T-helper 9 cell (primary cell): ENCODE results near the gene FHL1.
"Not testable (repeated sequence)": the region's sequence is repeated elsewhere in the genome, so short reads cannot be mapped to it uniquely, and the experiment has no call there.

ENCODE experiments used
- DNase-seq: peaks from one replicate; pipeline ENCODE4 v3.0.0-alpha.2; 2020

FHL1 gene

DNA sequence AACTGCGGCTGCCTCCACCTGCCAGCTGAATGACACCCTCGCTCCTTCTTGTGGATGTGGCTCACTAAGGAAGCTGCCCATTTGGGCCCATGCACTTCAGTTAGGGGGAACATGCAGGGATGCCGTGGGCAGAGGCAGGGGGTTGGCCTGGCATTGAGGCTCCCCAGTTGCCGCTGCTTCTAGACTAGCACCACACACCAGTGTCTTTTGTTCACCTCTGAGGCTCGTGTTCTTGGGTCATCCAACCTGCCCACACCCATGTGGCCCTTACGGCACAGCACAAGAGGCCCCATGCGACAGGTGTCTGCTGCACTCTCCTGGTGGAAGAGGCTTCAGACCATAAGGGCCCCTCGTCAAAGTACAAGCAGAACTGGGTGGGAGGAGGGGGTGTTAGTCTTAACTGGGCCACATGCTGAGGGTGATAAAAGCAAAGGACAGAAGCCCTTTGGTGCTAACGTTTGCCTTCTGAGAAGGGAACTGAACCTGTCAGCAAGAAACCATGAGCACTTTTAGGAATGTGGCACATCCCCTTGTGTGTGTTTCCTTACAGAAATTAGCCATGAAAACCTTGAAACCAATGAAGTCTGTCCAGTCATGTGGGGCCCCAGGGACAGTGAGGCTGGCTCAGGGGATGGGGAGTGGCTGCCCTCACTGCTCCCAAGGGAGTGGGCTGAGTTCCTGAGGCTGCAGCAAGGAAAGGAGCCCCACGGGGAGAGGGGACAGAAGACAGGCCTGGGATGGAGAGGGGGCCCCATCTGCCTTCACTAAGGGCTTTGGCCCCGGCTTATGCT, 64.6 kb downstream of the FHL1 start:
- no peak for DNase-seq

- no peak for DNase-seq
These were observed 65.3 kb downstream of the FHL1 start for GRCh38 chrX:136212557-136213111.

DNA sequence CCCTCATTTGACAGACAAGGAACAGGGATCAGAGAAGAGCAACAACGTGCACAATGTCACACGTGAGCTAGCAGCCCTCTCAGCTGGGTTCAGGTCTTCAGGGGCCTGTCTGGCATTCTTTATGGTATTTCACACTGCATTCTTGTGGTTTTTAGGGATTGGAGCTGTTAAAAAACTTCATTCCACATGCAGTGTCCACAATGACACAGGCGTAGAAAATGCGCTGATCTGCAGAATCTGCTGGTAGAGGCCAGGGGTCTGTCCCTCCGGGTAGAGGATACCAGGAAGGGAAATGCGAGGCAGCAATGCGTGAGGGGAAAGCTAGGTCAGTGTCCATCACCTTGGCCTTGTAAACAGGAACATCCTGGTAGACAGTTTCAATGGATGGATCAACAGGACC, 67.2 kb downstream of the FHL1 start:
- no peak for DNase-seq

DNA sequence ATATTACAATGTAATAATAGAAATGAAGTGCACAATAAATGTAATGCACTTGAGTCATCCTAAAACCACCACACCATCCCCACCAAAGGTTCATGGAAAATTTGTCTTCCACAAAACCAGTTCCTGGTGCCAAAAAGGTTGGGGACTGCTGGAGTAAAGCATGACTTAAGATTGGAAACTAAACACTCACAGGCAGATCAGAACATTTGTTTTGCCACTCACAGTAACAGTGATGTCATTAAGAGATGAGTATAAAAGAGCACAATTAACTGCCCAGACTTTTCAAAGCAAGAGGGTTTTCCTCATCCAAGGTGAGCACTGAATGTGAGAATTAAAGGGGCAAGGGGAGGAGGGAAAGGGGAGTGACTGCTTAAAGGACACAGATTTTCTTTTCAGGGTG, 68.2 kb downstream of the FHL1 start:
- DNase-seq = no peak

DNA sequence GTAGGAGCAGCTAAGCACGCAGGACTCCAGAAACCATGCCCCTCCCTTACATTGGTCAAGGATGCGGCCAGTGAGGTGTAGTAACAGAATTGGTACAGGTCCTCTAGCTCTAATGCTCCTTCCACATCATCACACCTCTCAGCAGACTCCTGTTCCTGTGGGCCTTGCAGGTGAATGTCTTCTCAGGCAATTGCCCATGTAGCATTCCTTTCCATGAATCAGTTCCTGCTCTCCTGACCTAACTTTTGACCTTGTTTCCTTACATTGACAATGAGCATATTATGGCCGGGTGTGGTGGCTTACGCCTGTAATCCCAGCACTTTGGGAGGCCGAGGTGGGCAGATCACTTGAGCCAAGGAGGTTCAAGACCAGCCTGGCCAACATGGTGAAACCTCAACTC, 72.6 kb downstream of the FHL1 start:
- no peak for DNase-seq

DNA sequence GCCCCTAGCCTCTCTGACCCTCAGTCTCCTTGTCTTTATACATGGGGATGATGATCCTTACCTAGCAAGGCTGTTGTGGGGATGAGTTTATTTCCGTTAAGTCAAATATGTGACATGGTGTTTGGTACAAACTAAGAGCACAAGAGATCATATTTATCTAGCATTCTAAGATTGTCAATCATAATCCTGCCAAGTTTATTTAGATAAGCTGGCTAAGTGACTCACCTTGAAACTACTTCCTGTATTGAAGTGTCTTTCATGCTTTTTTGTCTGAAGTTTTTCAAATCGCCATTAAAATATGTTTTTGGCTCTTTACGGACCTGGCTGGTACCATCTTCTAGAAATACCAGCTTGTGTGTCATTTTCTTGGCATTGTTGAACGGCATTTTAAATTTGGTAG, 73.2 kb downstream of the FHL1 start:
- DNase-seq = no peak

DNA sequence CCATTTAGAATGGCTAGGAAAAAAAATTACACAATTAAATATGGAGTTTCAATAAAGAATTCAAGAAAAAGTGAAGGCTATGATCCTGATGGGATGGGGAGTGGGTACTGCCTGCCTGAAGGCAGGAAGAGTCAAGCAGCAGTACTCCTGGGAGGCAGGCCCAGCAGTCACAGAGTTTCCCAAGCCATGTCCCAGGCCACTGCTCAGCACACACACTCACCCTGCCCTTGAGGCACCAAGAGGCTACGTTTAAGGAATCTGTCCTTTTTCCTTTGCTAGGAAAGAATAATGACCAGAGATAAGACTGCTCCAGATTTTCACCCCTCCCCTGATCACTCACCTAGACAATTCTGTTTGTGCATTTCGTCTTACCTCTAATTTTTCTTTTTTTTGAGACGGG, 73.6 kb downstream of the FHL1 start:
- no peak for DNase-seq

- no peak for DNase-seq
These were observed 74.6 kb downstream of the FHL1 start for GRCh38 chrX:136221851-136222513.

DNA sequence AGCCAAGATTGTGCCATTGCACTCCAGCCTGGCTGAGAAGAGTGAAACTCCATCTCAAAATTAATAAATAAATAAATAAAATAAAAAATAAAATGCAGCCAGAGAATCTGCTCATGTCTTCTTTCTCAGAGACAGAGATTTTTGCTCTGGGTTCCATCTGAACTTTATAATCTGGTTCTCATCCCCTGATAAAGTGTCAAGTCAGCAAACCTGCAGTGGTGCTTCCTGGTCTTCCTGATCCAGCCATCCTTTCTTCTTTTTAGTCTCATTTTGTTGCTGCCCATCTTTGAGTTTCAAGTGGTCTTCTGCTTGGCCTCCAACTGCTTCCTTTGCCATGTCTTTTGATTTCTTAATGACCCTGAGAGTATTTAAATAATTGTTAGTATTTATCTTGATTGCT, 79.7 kb downstream of the FHL1 start:
- DNase-seq = no peak

GRCh38 chrX:136227948-136228838, 80.9 kb downstream of the FHL1 start:
- no peak for DNase-seq

DNA sequence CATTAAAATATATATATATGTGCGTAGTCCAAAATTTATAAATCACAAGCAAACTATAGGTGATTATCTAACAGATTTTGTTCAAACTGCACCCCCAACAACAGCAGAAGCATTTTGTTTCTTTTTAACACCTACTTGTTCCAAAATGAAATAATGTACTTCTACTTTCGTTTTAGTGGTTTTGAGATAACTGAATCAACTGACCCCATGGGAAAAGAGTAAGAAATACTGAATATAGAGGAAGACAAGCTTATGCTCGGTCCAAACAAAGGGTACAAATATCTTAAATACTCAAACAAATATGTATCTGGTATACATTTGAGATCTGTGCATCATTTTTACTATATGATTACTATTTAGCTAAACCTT, 81.5 kb downstream of the FHL1 start:
- DNase-seq = no peak

- no peak for DNase-seq
These were observed 89.7 kb downstream of the FHL1 start for GRCh38 chrX:136237074-136237473.

- DNase-seq = not testable (repeated sequence)
These were observed 90.5 kb downstream of the FHL1 start for GRCh38 chrX:136237849-136238248.

DNA sequence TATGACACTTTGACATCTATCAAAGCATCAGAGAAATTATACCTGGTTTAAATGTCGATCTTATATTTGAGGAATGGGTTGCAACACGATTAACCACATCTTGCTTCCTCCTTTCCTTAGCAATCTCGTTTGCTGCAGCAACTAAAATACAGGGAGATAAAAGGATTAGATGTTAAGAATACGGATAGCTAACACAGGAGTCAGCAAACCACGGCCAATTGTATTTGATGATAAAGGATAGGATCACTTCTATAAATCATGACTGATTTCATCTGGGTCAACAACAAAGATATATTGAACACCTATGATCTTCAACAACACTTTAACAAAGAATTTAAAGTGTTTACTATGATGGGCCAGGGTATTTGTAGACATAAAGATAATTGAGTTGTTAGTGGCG, 98.9 kb downstream of the FHL1 start:
- DNase-seq = no peak

GRCh38 chrX:136250191-136251040, 103.1 kb downstream of the FHL1 start:
- peak; percentile 2 for DNase-seq

GRCh38 chrX:136251041-136251991, 104.0 kb downstream of the FHL1 start, which contains the start of gene MAP7D3:
MAP7D3 (minus strand) TSS chrX:136251400; CDS start chrX:136251358, 42 bp downstream.
- peak; percentile 55 for DNase-seq

- DNase-seq = no peak
These were observed 108.2 kb downstream of the FHL1 start for GRCh38 chrX:136255541-136255940.

DNA sequence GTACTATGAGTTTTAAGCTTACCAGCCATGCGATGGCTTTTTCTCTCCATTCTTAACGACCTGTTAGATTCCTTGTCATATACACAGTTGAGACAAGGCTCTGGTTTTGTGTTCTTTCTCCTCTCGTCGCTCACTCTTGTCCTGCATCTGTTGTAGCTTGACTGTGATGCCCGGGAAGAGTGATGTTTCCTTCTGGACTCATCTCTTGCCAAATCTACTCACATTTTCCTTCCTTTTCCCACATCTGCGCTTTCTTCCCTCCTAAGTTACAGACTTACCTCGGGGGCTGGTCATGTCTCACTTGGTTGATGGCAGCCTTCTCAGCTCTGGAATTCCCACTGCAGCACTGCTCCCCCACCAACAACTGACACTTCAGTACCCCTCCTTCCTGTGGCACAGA, 108.7 kb downstream of the FHL1 start:
- DNase-seq = no peak

- no peak for DNase-seq
These were observed 111.6 kb downstream of the FHL1 start for GRCh38 chrX:136258951-136259350.

DNA sequence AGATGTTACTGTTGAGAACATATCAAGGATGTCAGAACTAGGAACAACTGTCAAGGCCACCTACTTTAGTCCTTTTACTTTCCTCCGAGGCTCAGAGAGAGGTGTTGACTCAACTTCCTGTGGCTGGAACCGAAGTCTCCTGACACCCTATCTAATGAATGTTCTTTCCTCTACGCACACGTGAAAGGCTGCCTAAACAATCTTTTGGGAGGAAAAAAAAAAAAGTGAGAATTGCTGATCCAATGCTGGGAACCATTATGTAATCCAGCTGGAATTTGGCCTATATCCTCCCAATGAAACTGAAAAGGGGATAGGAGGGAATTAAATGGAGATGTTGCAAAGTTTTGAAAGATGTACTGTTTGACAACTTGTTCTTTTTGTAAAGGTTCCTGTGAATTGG, 112.2 kb downstream of the FHL1 start:
- no peak for DNase-seq

- no peak for DNase-seq
These were observed 113.4 kb downstream of the FHL1 start for GRCh38 chrX:136260776-136261175.
